HEK293T (cell line): ENCODE results near the gene SEMA7A.

Experiments
- CTCF ChIA-PET: fragments of 350-600 bp; formaldehyde crosslinking; extraction: SDS; loops from one replicate; lab custom pipeline; 2021; ENCODE audit warnings: antibody characterized with exemption, inconsistent platforms; lab: Yijun Ruan, JAX
- POLR2A ChIA-PET: fragments of 350-600 bp; formaldehyde crosslinking; extraction: SDS; loops from one replicate; lab custom pipeline; 2020; ENCODE audit warnings: antibody characterized with exemption, inconsistent platforms; lab: Yijun Ruan, JAX
- DNase-seq: peaks from one replicate; pipeline ENCODE4 v3.0.0; 2012; ENCODE audit warnings: mixed read lengths; ENCODE audit errors: extremely low spot score
- ARNT ChIP-seq: fragments of 450-650 bp; IDR thresholded peaks from 2 replicates; pipeline ENCODE4 v1.6.1; 2017; ENCODE audit warnings: mild to moderate bottlenecking
- BHLHE40 ChIP-seq: fragments of 450-650 bp; IDR thresholded peaks from 2 replicates; pipeline ENCODE4 v1.6.1; 2016; ENCODE audit warnings: mild to moderate bottlenecking, moderate library complexity, borderline replicate concordance
- CTBP1 ChIP-seq: fragments of 450-650 bp; IDR thresholded peaks from 2 replicates; pipeline ENCODE4 v1.6.1; 2016; ENCODE audit warnings: borderline replicate concordance
- ELF4 ChIP-seq: fragments of 450-650 bp; IDR thresholded peaks from 2 replicates; pipeline ENCODE4 v1.6.1; 2017; ENCODE audit warnings: antibody characterized with exemption
- FOXA1 ChIP-seq: fragments of 450-650 bp; IDR thresholded peaks from 2 replicates; pipeline ENCODE4 v1.6.1; 2016; ENCODE audit warnings: mild to moderate bottlenecking
- FOXK2 ChIP-seq: fragments of 450-650 bp; IDR thresholded peaks from 2 replicates; pipeline ENCODE4 v1.6.1; 2016; ENCODE audit warnings: mild to moderate bottlenecking
- FOXM1 ChIP-seq: fragments of 450-650 bp; IDR thresholded peaks from 2 replicates; pipeline ENCODE4 v1.6.1; 2017; ENCODE audit warnings: mild to moderate bottlenecking, borderline replicate concordance
- HDGF ChIP-seq: fragments of 450-650 bp; IDR thresholded peaks from 2 replicates; pipeline ENCODE4 v1.6.1; 2017; ENCODE audit warnings: antibody characterized with exemption, borderline replicate concordance
- L3MBTL2 ChIP-seq: fragments of 450-650 bp; conservative IDR thresholded peaks from 2 replicates; pipeline ENCODE4 v1.6.1; 2016; ENCODE audit warnings: mild to moderate bottlenecking
- LEF1 ChIP-seq: fragments of 450-650 bp; IDR thresholded peaks from 2 replicates; pipeline ENCODE4 v1.6.1; 2017; ENCODE audit warnings: mild to moderate bottlenecking, borderline replicate concordance
- NFRKB ChIP-seq: fragments of 450-650 bp; IDR thresholded peaks from 2 replicates; pipeline ENCODE4 v1.6.1; 2016; ENCODE audit warnings: mild to moderate bottlenecking, moderate library complexity
- PKNOX1 ChIP-seq: fragments of 450-650 bp; IDR thresholded peaks from 2 replicates; pipeline ENCODE4 v1.6.1; 2016
- SP1 ChIP-seq: fragments of 450-650 bp; IDR thresholded peaks from 2 replicates; pipeline ENCODE4 v1.6.1; 2017
- SUZ12 ChIP-seq: fragments of 450-650 bp; IDR thresholded peaks from 2 replicates; pipeline ENCODE4 v1.6.1; 2016; ENCODE audit warnings: mild to moderate bottlenecking
- TARDBP ChIP-seq: fragments of 450-650 bp; IDR thresholded peaks from 2 replicates; pipeline ENCODE4 v1.6.1; 2016
- ZNF384 ChIP-seq: fragments of 450-650 bp; IDR thresholded peaks from 2 replicates; pipeline ENCODE4 v1.6.1; 2016

Gene SEMA7A

DNA sequence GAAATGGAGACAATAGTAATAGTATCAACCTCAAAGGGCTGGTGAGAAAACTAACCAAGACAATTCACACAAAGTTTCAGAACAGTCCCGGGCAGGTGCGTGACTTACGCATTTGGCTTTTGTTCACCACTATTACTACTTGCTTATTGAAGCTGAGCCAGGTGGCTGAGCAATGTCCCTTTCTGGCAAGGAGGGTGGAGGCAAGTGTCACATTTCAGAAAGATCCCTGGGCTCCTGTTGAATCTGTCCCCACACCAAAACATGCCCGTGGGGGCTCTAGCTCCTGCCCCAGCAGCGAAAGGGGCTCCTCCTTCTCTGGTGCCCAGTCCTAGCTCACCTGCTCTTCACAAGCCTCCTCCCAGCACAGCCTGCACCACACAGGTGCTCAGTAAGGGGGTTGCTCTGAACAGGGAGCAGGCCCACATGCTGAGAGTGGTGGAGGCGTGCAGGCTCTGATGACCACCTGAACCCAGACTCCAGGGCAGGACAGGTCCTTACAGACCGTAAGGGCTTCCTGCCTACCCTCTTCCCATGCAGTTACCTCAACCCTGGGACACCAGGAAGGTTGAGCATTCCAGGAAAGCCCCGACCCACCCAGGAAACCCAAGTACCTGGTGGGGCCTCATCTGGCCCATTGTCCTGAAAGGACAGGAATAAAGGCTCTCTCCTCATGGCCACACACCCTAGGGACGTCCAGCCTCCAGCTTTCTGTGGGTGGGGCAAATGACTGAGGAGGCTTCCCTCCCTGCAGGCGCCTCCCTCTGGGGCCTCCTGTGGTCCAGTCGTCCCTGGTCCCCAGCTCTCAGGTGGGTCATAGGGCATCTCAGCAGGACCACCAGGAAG, 32.6 kb downstream of the SEMA7A start:
- TF ChIP-seq SP1 = no peak
- TF ChIP-seq FOXK2 = no peak
- no peak for TF ChIP-seq SUZ12
- TF ChIP-seq ARNT = no peak
- TF ChIP-seq CTBP1 = no peak
- TF ChIP-seq ELF4 = no peak
- TF ChIP-seq FOXA1 = no peak
- TF ChIP-seq TARDBP = no peak
- TF ChIP-seq FOXM1 = no peak

GRCh38 chr15:74400313-74400860, 33.4 kb downstream of the SEMA7A start:
- DNase-seq = no peak
- ChIA-PET POLR2A (no interaction called here), CTCF (no interaction called here)
- no peak for TF ChIP-seq CTBP1
- no peak for TF ChIP-seq ZNF384

More for the DNA sequence above, 32.6 kb downstream of the SEMA7A start:
- CTCF ChIA-PET = no interaction called here
- no peak for DNase-seq
- POLR2A ChIA-PET = interaction anchor here (1.1 kb wide), 2 partner anchors 60 to 214 kb away, joined by 3 to 4 read pairs; partner anchors contain the start of gene UBL7

DNA sequence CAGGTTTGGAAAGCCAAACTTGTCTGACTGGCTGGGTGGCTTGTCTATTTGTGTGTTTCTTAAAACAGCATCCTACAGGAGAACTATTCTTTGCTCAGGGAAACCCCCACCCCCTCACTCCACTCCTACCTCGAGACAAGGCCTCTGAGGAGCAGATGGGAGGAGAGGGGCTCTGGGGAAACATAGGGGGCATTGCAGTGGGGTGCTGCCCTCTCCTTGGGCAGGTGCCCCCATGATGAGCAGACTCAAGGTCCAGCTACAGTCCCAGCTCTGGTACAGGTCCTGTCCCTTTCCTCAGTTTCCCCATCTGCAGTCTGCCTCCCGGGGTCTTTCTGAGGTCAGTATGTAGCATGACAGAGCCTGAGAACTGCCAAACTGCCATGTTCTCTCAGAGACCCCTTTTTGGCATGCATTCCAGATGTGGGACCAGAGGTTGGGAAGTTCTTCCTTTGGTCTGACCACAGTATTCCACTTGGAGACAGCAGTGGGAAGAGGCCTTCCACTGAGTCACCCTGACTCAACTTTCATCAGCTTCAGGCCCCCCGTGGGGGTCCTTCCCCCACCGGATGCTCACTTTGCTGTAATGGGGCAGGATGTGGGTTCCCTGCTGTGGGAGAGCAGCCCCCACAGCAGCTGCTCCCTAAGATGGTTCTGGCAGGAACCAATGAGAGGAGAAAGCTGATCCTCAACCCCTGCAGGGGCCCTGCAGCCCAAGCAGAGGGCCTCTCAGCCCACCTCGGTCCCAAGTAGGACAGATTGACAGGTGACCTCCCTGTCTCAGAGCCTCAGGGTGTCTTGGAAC, 34.0 kb downstream of the SEMA7A start:
- DNase-seq = no peak
- CTCF ChIA-PET = no interaction called here
- POLR2A ChIA-PET = no interaction called here

GRCh38 chr15:74399100-74399499, 34.7 kb downstream of the SEMA7A start:
- CTCF ChIA-PET = no interaction called here

More for the DNA sequence above, 34.0 kb downstream of the SEMA7A start:
- TF ChIP-seq FOXK2 = no peak
- no peak for TF ChIP-seq FOXA1

DNA sequence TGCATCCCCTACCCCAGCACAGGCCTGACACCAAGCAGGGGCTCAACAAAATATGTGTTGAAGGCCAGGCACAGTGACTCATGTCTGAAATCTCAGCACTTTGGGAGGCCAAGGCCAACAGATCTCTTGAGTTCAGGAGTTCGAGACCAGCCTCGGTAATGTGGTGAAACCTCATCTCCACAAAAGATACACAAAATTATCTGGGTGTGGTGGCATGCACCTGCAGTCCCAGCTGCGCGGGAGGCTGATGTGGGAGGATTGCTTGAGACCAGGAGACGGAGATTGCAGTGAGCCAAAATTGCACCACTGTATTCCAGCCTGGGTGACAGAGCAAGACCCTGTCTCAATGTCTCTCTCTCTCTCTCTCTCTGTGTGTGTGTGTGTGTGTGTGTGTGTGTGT, 35.6 kb downstream of the SEMA7A start:
- DNase-seq = no peak
- POLR2A ChIA-PET = interaction anchor here (1.3 kb wide), 1 partner anchor 13 kb away, joined by 3 read pairs; no protein-coding TSS in a partner anchor
- TF ChIP-seq FOXM1 (no peak), ZNF384 (no peak), TARDBP (no peak), SUZ12 (no peak), NFRKB (no peak), ELF4 (no peak), ARNT (no peak), PKNOX1 (no peak), HDGF (no peak), FOXK2 (no peak), BHLHE40 (no peak), CTBP1 (no peak), L3MBTL2 (no peak), SP1 (no peak), FOXA1 (no peak)
- CTCF ChIA-PET = no interaction called here

More at GRCh38 chr15:74399100-74399499, 34.7 kb downstream of the SEMA7A start:
- TF ChIP-seq SUZ12 (no peak), LEF1 (no peak), FOXA1 (no peak), BHLHE40 (no peak), FOXM1 (no peak), L3MBTL2 (no peak)
- no peak for DNase-seq
- POLR2A ChIA-PET = no interaction called here

DNA sequence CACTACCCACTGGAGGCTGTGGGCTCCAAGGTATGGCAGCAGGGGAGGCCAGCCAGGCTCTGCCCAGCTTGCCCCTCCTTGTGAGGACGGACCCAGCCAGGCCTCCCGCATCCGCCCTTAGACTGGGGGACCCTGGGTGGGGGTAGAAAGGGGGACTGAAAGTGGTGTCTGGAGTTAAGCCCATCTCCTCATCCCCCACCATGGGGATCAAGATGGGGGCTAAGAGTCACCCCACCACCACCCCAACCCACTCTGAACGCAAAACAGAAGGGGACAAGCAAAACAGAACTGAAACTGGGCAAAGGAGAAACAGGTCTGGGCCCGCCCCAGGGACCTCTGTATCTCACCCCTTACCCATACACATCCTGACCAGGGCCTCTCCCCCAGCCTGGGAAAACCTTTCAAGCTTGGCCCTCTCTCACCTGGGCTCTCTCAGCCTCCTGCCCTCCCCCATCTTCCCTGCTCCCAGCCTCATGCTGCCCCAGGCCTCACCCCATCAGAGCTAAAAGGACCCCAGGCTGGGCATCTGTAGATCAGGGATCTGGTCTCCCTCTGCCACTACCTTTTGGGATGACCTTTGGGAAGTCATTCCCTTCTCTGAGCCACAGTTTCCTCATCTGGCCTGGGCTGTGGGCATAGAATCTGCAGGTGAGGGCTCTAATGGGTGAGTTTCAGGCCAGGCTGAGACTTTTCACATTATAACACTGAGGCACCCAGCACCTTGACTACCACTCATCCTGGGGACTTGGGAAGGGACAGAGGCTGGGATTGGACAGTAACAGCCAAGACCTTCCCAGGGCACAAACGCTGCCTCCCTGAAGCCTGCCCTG, 36.3 kb downstream of the SEMA7A start:
- CTCF ChIA-PET = interaction anchor here (1.1 to 1.5 kb wide), 2 partner anchors 12 to 23 kb away, joined by 3 read pairs; no protein-coding TSS in a partner anchor
- POLR2A ChIA-PET = interaction anchor here (1.3 to 1.5 kb wide), 2 partner anchors 13 to 64 kb away, joined by 3 to 4 read pairs; partner anchors contain the start of gene UBL7
- no peak for TF ChIP-seq FOXK2
- no peak for TF ChIP-seq HDGF
- TF ChIP-seq ELF4 = no peak
- no peak for TF ChIP-seq L3MBTL2
- no peak for TF ChIP-seq NFRKB
- TF ChIP-seq FOXA1 = no peak
- no peak for TF ChIP-seq ARNT
- no peak for TF ChIP-seq PKNOX1
- TF ChIP-seq TARDBP = no peak
- no peak for TF ChIP-seq SUZ12
- TF ChIP-seq CTBP1 = no peak
- no peak for TF ChIP-seq BHLHE40
- no peak for DNase-seq
